GM23248 (cell line): Measurements from ENCODE around the gene TBX5.

Source experiments
- EZH2 ChIP-seq: fragments of 200-600 bp; sonication (generic); IDR thresholded peaks from 2 replicates; pipeline ENCODE4 v1.6.1; 2018; ENCODE audit warnings: antibody characterized with exemption, mild to moderate bottlenecking; ENCODE audit not compliant: insufficient read depth, poor library complexity, severe bottlenecking
- EZH2phosphoT487 ChIP-seq: fragments of 200-600 bp; sonication (generic); IDR thresholded peaks from 2 replicates; pipeline ENCODE4 v1.6.1; 2018; ENCODE audit warnings: antibody characterized with exemption, moderate library complexity, mild to moderate bottlenecking, low read depth; ENCODE audit not compliant: insufficient read depth

GRCh38 chr12:114444422-114445279 lies 38.7 kb upstream of the TBX5 start:
- TF ChIP-seq EZH2 = no peak
- TF ChIP-seq EZH2phosphoT487 = no peak
